ENCODE measurements around the gene AK5. TPM values are rescaled to one million over a fixed set of nuclear protein-coding genes. Genes with fewer than 3 reads are reported as not detected.

AK5 gene
- total RNA-seq, 1 donor from 2014 or later: not detected

- Mint-ChIP-seq H3K4me1 (ENCODE audit: low read depth) (peaks cover 2% of the 10 kb centered on the region), H3K9me3 (no peaks in the 10 kb centered on the region), H3K4me3 (no peak overlapping the region), H3K27ac (no peak overlapping the region), H3K27me3 (ENCODE audit: insufficient read depth) (no peaks in the 10 kb centered on the region), H3K36me3 (ENCODE audit: low read depth) (no peaks in the 10 kb centered on the region)
- no peak for DNase-seq (ENCODE audit: low spot score)
- intact Hi-C loops (cut with micrococcal nuclease): no loop called here
Measured at GRCh38 chr1:77342745-77343144, 60.9 kb downstream of the AK5 start.

- intact Hi-C loops (cut with micrococcal nuclease): no loop called here
- H3K4me3 Mint-ChIP-seq: no peak overlapping the region
- peaks cover 5% of the 10 kb centered on the region for H3K4me1 Mint-ChIP-seq (ENCODE audit: low read depth)
- H3K9me3 Mint-ChIP-seq: no peaks in the 10 kb centered on the region
- no peaks in the 10 kb centered on the region for H3K27me3 Mint-ChIP-seq (ENCODE audit: insufficient read depth)
- H3K36me3 Mint-ChIP-seq (ENCODE audit: low read depth): no peaks in the 10 kb centered on the region
- H3K27ac Mint-ChIP-seq: no peak overlapping the region
- no peak for DNase-seq (ENCODE audit: low spot score)
Measured at GRCh38 chr1:77347646-77348045, 65.8 kb downstream of the AK5 start.

GRCh38 chr1:77348549-77348948 lies 66.7 kb downstream of the AK5 start:
- Mint-ChIP-seq H3K27me3 (ENCODE audit: insufficient read depth) (no peaks in the 10 kb centered on the region), H3K4me3 (no peak overlapping the region), H3K9me3 (no peaks in the 10 kb centered on the region), H3K36me3 (ENCODE audit: low read depth) (no peaks in the 10 kb centered on the region), H3K27ac (no peak overlapping the region), H3K4me1 (ENCODE audit: low read depth) (peaks cover 5% of the 10 kb centered on the region)
- DNase-seq (ENCODE audit: low spot score): no peak
- intact Hi-C loops (cut with micrococcal nuclease): no loop called here

GRCh38 chr1:77349275-77349674 lies 67.5 kb downstream of the AK5 start:
- no peaks in the 10 kb centered on the region for H3K9me3 Mint-ChIP-seq
- H3K4me3 Mint-ChIP-seq: no peak overlapping the region
- no peak for DNase-seq (ENCODE audit: low spot score)
- H3K27ac Mint-ChIP-seq: no peak overlapping the region
- H3K4me1 Mint-ChIP-seq (ENCODE audit: low read depth): peaks cover 5% of the 10 kb centered on the region
- intact Hi-C loops (cut with micrococcal nuclease): no loop called here
- H3K27me3 Mint-ChIP-seq (ENCODE audit: insufficient read depth): no peaks in the 10 kb centered on the region
- no peaks in the 10 kb centered on the region for H3K36me3 Mint-ChIP-seq (ENCODE audit: low read depth)

- H3K4me1 Mint-ChIP-seq (ENCODE audit: low read depth): peaks cover 5% of the 10 kb centered on the region
- no peaks in the 10 kb centered on the region for H3K36me3 Mint-ChIP-seq (ENCODE audit: low read depth)
- intact Hi-C loops (cut with micrococcal nuclease): no loop called here
- no peak overlapping the region for H3K4me3 Mint-ChIP-seq
- H3K27me3 Mint-ChIP-seq (ENCODE audit: insufficient read depth): no peaks in the 10 kb centered on the region
- H3K27ac Mint-ChIP-seq: no peak overlapping the region
- no peak for DNase-seq (ENCODE audit: low spot score)
- H3K9me3 Mint-ChIP-seq: no peaks in the 10 kb centered on the region
Measured at GRCh38 chr1:77350012-77350770, 68.4 kb downstream of the AK5 start.

- Mint-ChIP-seq H3K4me3 (no peak overlapping the region), H3K27me3 (ENCODE audit: insufficient read depth) (no peaks in the 10 kb centered on the region), H3K9me3 (no peaks in the 10 kb centered on the region), H3K4me1 (ENCODE audit: low read depth) (no peaks in the 10 kb centered on the region), H3K27ac (no peak overlapping the region), H3K36me3 (ENCODE audit: low read depth) (no peaks in the 10 kb centered on the region)
- no peak for DNase-seq (ENCODE audit: low spot score)
- intact Hi-C loops (cut with micrococcal nuclease): no loop called here
Measured at GRCh38 chr1:77354536-77354935, 72.7 kb downstream of the AK5 start.

GRCh38 chr1:77355010-77355409 lies 73.2 kb downstream of the AK5 start:
- DNase-seq (ENCODE audit: low spot score): no peak
- no peaks in the 10 kb centered on the region for H3K27me3 Mint-ChIP-seq (ENCODE audit: insufficient read depth)
- H3K27ac Mint-ChIP-seq: no peak overlapping the region
- intact Hi-C loops (cut with micrococcal nuclease): no loop called here
- H3K4me1 Mint-ChIP-seq (ENCODE audit: low read depth): no peaks in the 10 kb centered on the region
- H3K4me3 Mint-ChIP-seq: no peak overlapping the region
- no peaks in the 10 kb centered on the region for H3K9me3 Mint-ChIP-seq
- no peaks in the 10 kb centered on the region for H3K36me3 Mint-ChIP-seq (ENCODE audit: low read depth)

GRCh38 chr1:77356136-77356535 lies 74.3 kb downstream of the AK5 start:
- intact Hi-C loops (cut with micrococcal nuclease): no loop called here
- no peak overlapping the region for H3K4me3 Mint-ChIP-seq
- no peaks in the 10 kb centered on the region for H3K36me3 Mint-ChIP-seq (ENCODE audit: low read depth)
- H3K9me3 Mint-ChIP-seq: no peaks in the 10 kb centered on the region
- no peaks in the 10 kb centered on the region for H3K4me1 Mint-ChIP-seq (ENCODE audit: low read depth)
- H3K27me3 Mint-ChIP-seq (ENCODE audit: insufficient read depth): no peaks in the 10 kb centered on the region
- DNase-seq (ENCODE audit: low spot score): no peak
- no peak overlapping the region for H3K27ac Mint-ChIP-seq

GRCh38 chr1:77360256-77360655 lies 78.4 kb downstream of the AK5 start:
- intact Hi-C loops (cut with micrococcal nuclease): no loop called here
- DNase-seq (ENCODE audit: low spot score): no peak
- Mint-ChIP-seq H3K36me3 (ENCODE audit: low read depth) (no peaks in the 10 kb centered on the region), H3K27me3 (ENCODE audit: insufficient read depth) (no peaks in the 10 kb centered on the region), H3K4me3 (no peak overlapping the region), H3K27ac (no peak overlapping the region), H3K9me3 (no peaks in the 10 kb centered on the region), H3K4me1 (ENCODE audit: low read depth) (no peaks in the 10 kb centered on the region)

- no peak overlapping the region for H3K4me3 Mint-ChIP-seq
- no peaks in the 10 kb centered on the region for H3K9me3 Mint-ChIP-seq
- H3K36me3 Mint-ChIP-seq (ENCODE audit: low read depth): no peaks in the 10 kb centered on the region
- no peak for DNase-seq (ENCODE audit: low spot score)
- no peaks in the 10 kb centered on the region for H3K4me1 Mint-ChIP-seq (ENCODE audit: low read depth)
- H3K27me3 Mint-ChIP-seq (ENCODE audit: insufficient read depth): no peaks in the 10 kb centered on the region
- intact Hi-C loops (cut with micrococcal nuclease): no loop called here
- H3K27ac Mint-ChIP-seq: no peak overlapping the region
Measured at GRCh38 chr1:77361621-77362020, 79.8 kb downstream of the AK5 start.

GRCh38 chr1:77370161-77370560 lies 88.3 kb downstream of the AK5 start:
- Mint-ChIP-seq H3K27ac (no peak overlapping the region), H3K9me3 (no peaks in the 10 kb centered on the region), H3K27me3 (ENCODE audit: insufficient read depth) (no peaks in the 10 kb centered on the region), H3K36me3 (ENCODE audit: low read depth) (no peaks in the 10 kb centered on the region), H3K4me1 (ENCODE audit: low read depth) (no peaks in the 10 kb centered on the region), H3K4me3 (no peak overlapping the region)
- intact Hi-C loops (cut with micrococcal nuclease): no loop called here
- DNase-seq (ENCODE audit: low spot score): no peak

GRCh38 chr1:77370583-77371306 lies 88.9 kb downstream of the AK5 start:
- H3K4me3 Mint-ChIP-seq: no peak overlapping the region
- no peaks in the 10 kb centered on the region for H3K4me1 Mint-ChIP-seq (ENCODE audit: low read depth)
- no peaks in the 10 kb centered on the region for H3K36me3 Mint-ChIP-seq (ENCODE audit: low read depth)
- H3K27me3 Mint-ChIP-seq (ENCODE audit: insufficient read depth): no peaks in the 10 kb centered on the region
- H3K9me3 Mint-ChIP-seq: no peaks in the 10 kb centered on the region
- no peak overlapping the region for H3K27ac Mint-ChIP-seq
- DNase-seq (ENCODE audit: low spot score): no peak
- intact Hi-C loops (cut with micrococcal nuclease): no loop called here

- Mint-ChIP-seq H3K4me1 (ENCODE audit: low read depth) (no peaks in the 10 kb centered on the region), H3K36me3 (ENCODE audit: low read depth) (no peaks in the 10 kb centered on the region), H3K27ac (no peak overlapping the region), H3K27me3 (ENCODE audit: insufficient read depth) (no peaks in the 10 kb centered on the region), H3K4me3 (no peak overlapping the region), H3K9me3 (no peaks in the 10 kb centered on the region)
- DNase-seq (ENCODE audit: low spot score): no peak
- intact Hi-C loops (cut with micrococcal nuclease): no loop called here
Measured at GRCh38 chr1:77371396-77371795, 89.6 kb downstream of the AK5 start.
